Endothelial cell (in vitro differentiated cells): ENCODE data around the gene LSM6. TPM values are rescaled to one million over a fixed set of nuclear protein-coding genes. Genes with fewer than 3 reads are reported as not detected.

Experiments
- DNase-seq: peaks from one replicate; pipeline ENCODE4 v3.0.0; 2021; ENCODE audit warnings: low spot score
- H3K27ac Mint-ChIP-seq: one replicate; pipeline ENCODE4 v1.8.0; 2021; ENCODE audit warnings: mixed read lengths, inconsistent platforms; ENCODE audit not compliant: unreplicated experiment
- H3K27me3 Mint-ChIP-seq: one replicate; pipeline ENCODE4 v1.8.0; 2021; ENCODE audit warnings: mild to moderate bottlenecking, moderate library complexity, mixed read lengths, inconsistent platforms; ENCODE audit not compliant: unreplicated experiment
- H3K36me3 Mint-ChIP-seq: one replicate; pipeline ENCODE4 v1.8.0; 2021; ENCODE audit warnings: mild to moderate bottlenecking, low read depth, mixed read lengths, inconsistent platforms; ENCODE audit not compliant: unreplicated experiment
- H3K4me1 Mint-ChIP-seq: one replicate; pipeline ENCODE4 v1.8.0; 2021; ENCODE audit warnings: mild to moderate bottlenecking, mixed read lengths, inconsistent platforms; ENCODE audit not compliant: unreplicated experiment
- H3K4me3 Mint-ChIP-seq: one replicate; pipeline ENCODE4 v1.8.0; 2021; ENCODE audit warnings: mild to moderate bottlenecking, mixed read lengths, inconsistent platforms; ENCODE audit not compliant: unreplicated experiment
- H3K9me3 Mint-ChIP-seq: one replicate; pipeline ENCODE4 v1.8.0; 2021; ENCODE audit warnings: mixed read lengths, inconsistent platforms; ENCODE audit not compliant: unreplicated experiment
- total RNA-seq: library from RNA; stranded (reverse); fragmentation: NEBNext Ultra II Directional; extraction: Animal tissue kit (Norgen Biotek cat#: 25700); gene quantifications from one replicate; pipeline ENCODE4 v1.2.1, GENCODE V29; 2021; ENCODE audit not compliant: unreplicated experiment
- TF ChIP-seq, protein P1 (sequence below): fragments of 200-600 bp; sonication (generic); IDR thresholded peaks from one replicate; pipeline ENCODE4 v1.5.0; 2021; ENCODE audit warnings: antibody characterized with exemption; ENCODE audit not compliant: unreplicated experiment

The LSM6 gene
- total RNA-seq, 1 donor from 2014 or later = 40.3 TPM

DNA sequence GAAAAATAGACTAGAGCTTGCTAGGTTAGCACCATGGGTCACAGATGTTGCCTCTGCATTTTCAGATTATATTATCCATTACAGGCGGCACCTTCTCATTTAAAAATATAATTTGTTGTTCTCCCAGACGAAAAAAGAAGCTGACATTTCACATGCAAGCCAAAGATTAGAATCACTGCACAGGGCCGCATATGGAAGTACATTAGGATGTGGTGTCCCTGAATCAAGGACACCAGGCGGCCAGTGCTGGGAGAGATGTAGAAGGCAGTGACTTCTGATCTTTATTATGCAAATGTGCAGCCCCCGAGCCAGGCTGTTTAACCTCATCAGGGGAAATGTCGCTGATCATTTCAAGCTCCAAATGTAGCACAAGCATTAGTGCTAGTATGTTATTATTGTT is 61.6 kb downstream of the LSM6 start:
- H3K27ac Mint-ChIP-seq = no peak overlapping the region
- H3K9me3 Mint-ChIP-seq = no peaks in the 10 kb centered on the region
- TF ChIP-seq, protein P1, sequence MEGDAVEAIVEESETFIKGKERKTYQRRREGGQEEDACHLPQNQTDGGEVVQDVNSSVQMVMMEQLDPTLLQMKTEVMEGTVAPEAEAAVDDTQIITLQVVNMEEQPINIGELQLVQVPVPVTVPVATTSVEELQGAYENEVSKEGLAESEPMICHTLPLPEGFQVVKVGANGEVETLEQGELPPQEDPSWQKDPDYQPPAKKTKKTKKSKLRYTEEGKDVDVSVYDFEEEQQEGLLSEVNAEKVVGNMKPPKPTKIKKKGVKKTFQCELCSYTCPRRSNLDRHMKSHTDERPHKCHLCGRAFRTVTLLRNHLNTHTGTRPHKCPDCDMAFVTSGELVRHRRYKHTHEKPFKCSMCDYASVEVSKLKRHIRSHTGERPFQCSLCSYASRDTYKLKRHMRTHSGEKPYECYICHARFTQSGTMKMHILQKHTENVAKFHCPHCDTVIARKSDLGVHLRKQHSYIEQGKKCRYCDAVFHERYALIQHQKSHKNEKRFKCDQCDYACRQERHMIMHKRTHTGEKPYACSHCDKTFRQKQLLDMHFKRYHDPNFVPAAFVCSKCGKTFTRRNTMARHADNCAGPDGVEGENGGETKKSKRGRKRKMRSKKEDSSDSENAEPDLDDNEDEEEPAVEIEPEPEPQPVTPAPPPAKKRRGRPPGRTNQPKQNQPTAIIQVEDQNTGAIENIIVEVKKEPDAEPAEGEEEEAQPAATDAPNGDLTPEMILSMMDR = no peak
- no peak overlapping the region for H3K4me3 Mint-ChIP-seq
- no peak for DNase-seq
- no peaks in the 10 kb centered on the region for H3K36me3 Mint-ChIP-seq
- peaks cover 14% of the 10 kb centered on the region for H3K4me1 Mint-ChIP-seq
- peaks cover 3% of the 10 kb centered on the region for H3K27me3 Mint-ChIP-seq

DNA sequence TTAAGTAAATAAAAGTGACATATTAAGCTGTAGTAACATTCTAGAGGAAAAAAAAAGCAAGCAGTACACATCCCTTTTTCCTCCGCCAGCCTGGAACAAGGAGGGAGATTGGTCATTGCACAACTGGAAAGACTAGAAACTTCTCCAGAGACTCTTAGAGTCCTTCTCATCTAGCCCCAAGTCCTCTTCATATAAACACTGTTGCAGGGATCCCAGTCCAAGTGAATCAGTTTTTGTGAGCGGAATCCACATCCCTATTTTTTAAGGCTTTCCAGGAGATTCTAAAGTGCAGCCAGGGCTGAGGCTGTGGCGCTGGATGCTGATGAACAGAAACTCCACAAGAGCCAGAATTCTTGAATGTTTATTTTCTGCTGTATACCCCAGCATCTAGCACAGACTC is 62.6 kb downstream of the LSM6 start:
- Mint-ChIP-seq H3K27me3 (peaks cover 3% of the 10 kb centered on the region), H3K27ac (no peak overlapping the region), H3K4me3 (no peak overlapping the region), H3K4me1 (peaks cover 20% of the 10 kb centered on the region), H3K36me3 (no peaks in the 10 kb centered on the region), H3K9me3 (no peaks in the 10 kb centered on the region)
- DNase-seq = no peak
- TF ChIP-seq, protein P1 = no peak

Other genes starting within 250 kb of the LSM6 start
- gene ZNF827, start 236.9 kb upstream of the LSM6 start, total RNA-seq = 22.8 TPM
- gene REELD1, start 38.8 kb downstream of the LSM6 start, total RNA-seq = 0.26 TPM